Measurements from ENCODE around the gene RFK. TPM values are rescaled to one million over a fixed set of nuclear protein-coding genes. Genes with fewer than 3 reads are reported as not detected.
A peak's percentile ranks its signal among the peaks of the same experiment; 100 is the strongest.

RFK gene
- 33.2 TPM for total RNA-seq (2021; ENCODE audit: unreplicated experiment)
- 14.4 TPM for polyA plus RNA-seq (2012; ENCODE audit: insufficient read length)
- percentile 83 among the genes with signal in this experiment for Bru-seq, nascent RNA
- BruChase-seq, experiment 1, labeled RNA remaining after a 2-hour chase, result percentile 93 among the genes with signal in this experiment
- percentile 94 among the genes with signal in this experiment for BruChase-seq, experiment 2, labeled RNA remaining after a 6-hour chase
- long read RNA-seq, transcript RFK-201 (4 exons, 2,684 nt), result major isoform, 64 of 73 reads
- long read RNA-seq, partial matches to known transcripts, result 2 of 73 reads
- long read RNA-seq, other reads (novel, unspliced or antisense), result 6 of 73 reads

DNA sequence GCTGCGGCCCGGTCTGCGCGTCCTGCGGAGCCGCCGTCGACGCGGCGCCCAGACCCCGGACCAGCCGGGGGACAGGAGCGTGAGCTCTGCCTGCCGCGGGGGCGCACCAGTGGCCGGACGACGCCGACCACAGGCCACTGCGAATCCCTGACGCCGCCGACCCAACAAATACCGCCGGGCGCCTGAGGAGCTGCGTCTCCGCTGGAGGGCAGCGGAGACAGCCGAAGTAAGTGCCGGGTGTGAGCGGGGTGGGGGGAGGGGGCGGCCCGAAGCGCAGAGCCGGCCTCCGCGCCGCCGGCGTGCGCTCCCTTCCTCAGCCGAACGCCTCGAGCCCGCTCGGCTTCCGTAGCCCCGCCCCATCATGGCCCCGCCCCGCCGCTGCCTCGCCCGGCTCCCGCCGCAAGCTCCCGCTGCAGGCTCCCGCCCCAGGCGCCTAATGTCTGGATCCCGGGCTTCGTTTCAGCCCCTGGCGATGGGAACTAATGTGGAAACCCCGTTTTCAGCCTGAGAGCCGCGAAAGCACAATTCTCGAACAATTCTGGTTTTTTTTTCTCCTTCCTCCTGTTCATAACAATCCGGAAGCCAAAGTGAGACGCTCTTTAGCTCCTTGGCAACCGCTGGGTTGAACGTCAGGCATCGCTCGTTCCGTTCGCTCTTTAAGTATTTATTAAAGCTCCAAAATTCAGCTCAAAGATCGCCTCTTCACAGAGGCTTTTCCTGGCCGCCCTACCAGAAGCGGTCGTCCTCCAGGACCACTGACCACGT, at the start of gene RFK:
Gene RFK (minus strand): TSS at position 232 of the 765 bp plus-strand sequence. CDS start 255 bp downstream, outside the sequence.
- H3K27me3 ChIP-seq (ENCODE audit: control insufficient read depth, insufficient read depth, low read length), result no peaks in the 10 kb centered on the region
- peaks cover 2% of the 10 kb centered on the region for H3K36me3 ChIP-seq (ENCODE audit: control insufficient read depth, insufficient read depth, low read length)
- TF ChIP-seq POLR2AphosphoS5 (IDR thresholded peaks at IDR 0.05; ENCODE audit: low read depth, low read length) (peak; percentile 78), TCF7L2 (IDR thresholded peaks at IDR 0.05; ENCODE audit: low read depth, low read length) (no peak), SIN3A (IDR thresholded peaks at IDR 0.05; ENCODE audit: borderline replicate concordance, insufficient read depth, low read depth, low read length) (no peak)
- TF ChIP-seq, protein P1, sequence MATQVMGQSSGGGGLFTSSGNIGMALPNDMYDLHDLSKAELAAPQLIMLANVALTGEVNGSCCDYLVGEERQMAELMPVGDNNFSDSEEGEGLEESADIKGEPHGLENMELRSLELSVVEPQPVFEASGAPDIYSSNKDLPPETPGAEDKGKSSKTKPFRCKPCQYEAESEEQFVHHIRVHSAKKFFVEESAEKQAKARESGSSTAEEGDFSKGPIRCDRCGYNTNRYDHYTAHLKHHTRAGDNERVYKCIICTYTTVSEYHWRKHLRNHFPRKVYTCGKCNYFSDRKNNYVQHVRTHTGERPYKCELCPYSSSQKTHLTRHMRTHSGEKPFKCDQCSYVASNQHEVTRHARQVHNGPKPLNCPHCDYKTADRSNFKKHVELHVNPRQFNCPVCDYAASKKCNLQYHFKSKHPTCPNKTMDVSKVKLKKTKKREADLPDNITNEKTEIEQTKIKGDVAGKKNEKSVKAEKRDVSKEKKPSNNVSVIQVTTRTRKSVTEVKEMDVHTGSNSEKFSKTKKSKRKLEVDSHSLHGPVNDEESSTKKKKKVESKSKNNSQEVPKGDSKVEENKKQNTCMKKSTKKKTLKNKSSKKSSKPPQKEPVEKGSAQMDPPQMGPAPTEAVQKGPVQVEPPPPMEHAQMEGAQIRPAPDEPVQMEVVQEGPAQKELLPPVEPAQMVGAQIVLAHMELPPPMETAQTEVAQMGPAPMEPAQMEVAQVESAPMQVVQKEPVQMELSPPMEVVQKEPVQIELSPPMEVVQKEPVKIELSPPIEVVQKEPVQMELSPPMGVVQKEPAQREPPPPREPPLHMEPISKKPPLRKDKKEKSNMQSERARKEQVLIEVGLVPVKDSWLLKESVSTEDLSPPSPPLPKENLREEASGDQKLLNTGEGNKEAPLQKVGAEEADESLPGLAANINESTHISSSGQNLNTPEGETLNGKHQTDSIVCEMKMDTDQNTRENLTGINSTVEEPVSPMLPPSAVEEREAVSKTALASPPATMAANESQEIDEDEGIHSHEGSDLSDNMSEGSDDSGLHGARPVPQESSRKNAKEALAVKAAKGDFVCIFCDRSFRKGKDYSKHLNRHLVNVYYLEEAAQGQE (IDR thresholded peaks at IDR 0.05; ENCODE audit: insufficient read depth in 1 of 2, low read depth in 2 of 2, low read length in 1 of 2), result peak in 1 of 2 experiments; percentile 46; a peak in 1 of 4 replicates
- TF ChIP-seq, protein P2, sequence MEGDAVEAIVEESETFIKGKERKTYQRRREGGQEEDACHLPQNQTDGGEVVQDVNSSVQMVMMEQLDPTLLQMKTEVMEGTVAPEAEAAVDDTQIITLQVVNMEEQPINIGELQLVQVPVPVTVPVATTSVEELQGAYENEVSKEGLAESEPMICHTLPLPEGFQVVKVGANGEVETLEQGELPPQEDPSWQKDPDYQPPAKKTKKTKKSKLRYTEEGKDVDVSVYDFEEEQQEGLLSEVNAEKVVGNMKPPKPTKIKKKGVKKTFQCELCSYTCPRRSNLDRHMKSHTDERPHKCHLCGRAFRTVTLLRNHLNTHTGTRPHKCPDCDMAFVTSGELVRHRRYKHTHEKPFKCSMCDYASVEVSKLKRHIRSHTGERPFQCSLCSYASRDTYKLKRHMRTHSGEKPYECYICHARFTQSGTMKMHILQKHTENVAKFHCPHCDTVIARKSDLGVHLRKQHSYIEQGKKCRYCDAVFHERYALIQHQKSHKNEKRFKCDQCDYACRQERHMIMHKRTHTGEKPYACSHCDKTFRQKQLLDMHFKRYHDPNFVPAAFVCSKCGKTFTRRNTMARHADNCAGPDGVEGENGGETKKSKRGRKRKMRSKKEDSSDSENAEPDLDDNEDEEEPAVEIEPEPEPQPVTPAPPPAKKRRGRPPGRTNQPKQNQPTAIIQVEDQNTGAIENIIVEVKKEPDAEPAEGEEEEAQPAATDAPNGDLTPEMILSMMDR (IDR thresholded peaks at IDR 0.05), result peak; percentile 52
- H3K4me1 ChIP-seq (ENCODE audit: control insufficient read depth, insufficient read depth, low read length), result peaks cover 4% of the 10 kb centered on the region; the same call in 1 of the 2 replicates
- in situ Hi-C loops (cut with HindIII; ENCODE audit: low pct_unique_long_range_greater_than_20kb, low sequenced_read_pairs), result no loop called here
- intact Hi-C loops (cut with micrococcal nuclease; ENCODE audit: unreplicated experiment), result no loop called here
- peak; percentile 22 for DNase-seq (ENCODE audit: low read depth, low spot score)
- no TSS peak for BruUV-seq (replicated peaks)
- peak within 1 kb of the TSS; percentile 77 to 84 for H3K4me3 ChIP-seq (ENCODE audit: low read depth in 2 of 2, low read length in 2 of 2)
- H3K9me3 ChIP-seq (ENCODE audit: control insufficient read depth, insufficient read depth, low read depth, low read length), result no peaks in the 10 kb centered on the region
- H3K27ac ChIP-seq (ENCODE audit: low read length), result peak within 1 kb of the TSS; percentile 86
- POLR2A ChIA-PET, result interaction anchor here (0.6 kb wide), 1 partner anchor 244 kb away, joined by 3 read pairs; no protein-coding TSS in a partner anchor
- CTCF ChIA-PET, result interaction anchor here (0.6 kb wide), 1 partner anchor 259 kb away, joined by 3 read pairs; no protein-coding TSS in a partner anchor
- ATAC-seq, result peak; percentile 93

DNA sequence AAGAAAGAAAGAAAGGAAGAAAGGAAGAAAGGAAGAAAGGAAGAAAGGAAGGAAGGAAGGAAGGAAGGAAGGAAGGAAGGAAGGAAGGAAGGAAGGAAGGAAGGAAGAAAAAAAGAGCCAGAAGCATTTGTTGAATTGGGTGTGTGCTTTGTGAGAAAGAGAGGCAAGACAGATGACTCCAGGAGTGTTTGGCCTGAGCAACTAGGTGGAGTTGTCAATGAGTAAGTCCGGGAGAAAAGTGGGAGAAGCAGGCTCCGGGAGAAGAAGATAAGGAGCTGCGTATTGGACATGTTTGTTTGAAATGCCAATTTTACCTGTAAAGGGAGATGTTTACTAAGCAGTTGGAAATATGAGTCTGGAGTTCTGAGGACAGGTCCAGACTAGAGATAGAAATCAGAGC, 49.7 kb upstream of the RFK start:
- H3K4me3 ChIP-seq (ENCODE audit: low read depth in 2 of 2, low read length in 2 of 2), result no peak overlapping the region
- POLR2A ChIA-PET, result no interaction called here
- no peak overlapping the region for H3K27ac ChIP-seq (ENCODE audit: low read length)
- DNase-seq (ENCODE audit: low read depth, low spot score) (no peak), ATAC-seq (no peak)
- H3K4me1 ChIP-seq (ENCODE audit: control insufficient read depth, insufficient read depth, low read length), result no peaks in the 10 kb centered on the region
- intact Hi-C loops (cut with micrococcal nuclease; ENCODE audit: unreplicated experiment) (no loop called here), in situ Hi-C loops (cut with HindIII; ENCODE audit: low pct_unique_long_range_greater_than_20kb, low sequenced_read_pairs) (no loop called here)
- no peak for TF ChIP-seq TCF7L2 (IDR thresholded peaks at IDR 0.05; ENCODE audit: low read depth, low read length)
- TF ChIP-seq SIN3A (IDR thresholded peaks at IDR 0.05; ENCODE audit: borderline replicate concordance, insufficient read depth, low read depth, low read length), result no peak
- no peak for TF ChIP-seq POLR2AphosphoS5 (IDR thresholded peaks at IDR 0.05; ENCODE audit: low read depth, low read length)
- TF ChIP-seq, protein P1 (IDR thresholded peaks at IDR 0.05; ENCODE audit: insufficient read depth in 1 of 2, low read depth in 2 of 2, low read length in 1 of 2), result no peak
- TF ChIP-seq, protein P2 (IDR thresholded peaks at IDR 0.05), result no peak
- BruUV-seq (replicated peaks), result no TSS peak
- H3K9me3 ChIP-seq (ENCODE audit: control insufficient read depth, insufficient read depth, low read depth, low read length), result no peaks in the 10 kb centered on the region
- H3K27me3 ChIP-seq (ENCODE audit: control insufficient read depth, insufficient read depth, low read length), result no peaks in the 10 kb centered on the region
- no peaks in the 10 kb centered on the region for H3K36me3 ChIP-seq (ENCODE audit: control insufficient read depth, insufficient read depth, low read length)
- CTCF ChIA-PET, result no interaction called here
